HG03354 (cell line): ENCODE results near the gene SYT7.
"Not testable (repeated sequence)": the region's sequence is repeated elsewhere in the genome, so short reads cannot be mapped to it uniquely, and the experiment has no call there.

Experiments
- ATAC-seq: cut with Tn5 transposase; IDR thresholded peaks from one replicate; pipeline ENCODE4 v1.9.1; 2021; ENCODE audit warnings: mild to moderate bottlenecking; ENCODE audit not compliant: unreplicated experiment, poor library complexity, severe bottlenecking

SYT7 gene, protein sequence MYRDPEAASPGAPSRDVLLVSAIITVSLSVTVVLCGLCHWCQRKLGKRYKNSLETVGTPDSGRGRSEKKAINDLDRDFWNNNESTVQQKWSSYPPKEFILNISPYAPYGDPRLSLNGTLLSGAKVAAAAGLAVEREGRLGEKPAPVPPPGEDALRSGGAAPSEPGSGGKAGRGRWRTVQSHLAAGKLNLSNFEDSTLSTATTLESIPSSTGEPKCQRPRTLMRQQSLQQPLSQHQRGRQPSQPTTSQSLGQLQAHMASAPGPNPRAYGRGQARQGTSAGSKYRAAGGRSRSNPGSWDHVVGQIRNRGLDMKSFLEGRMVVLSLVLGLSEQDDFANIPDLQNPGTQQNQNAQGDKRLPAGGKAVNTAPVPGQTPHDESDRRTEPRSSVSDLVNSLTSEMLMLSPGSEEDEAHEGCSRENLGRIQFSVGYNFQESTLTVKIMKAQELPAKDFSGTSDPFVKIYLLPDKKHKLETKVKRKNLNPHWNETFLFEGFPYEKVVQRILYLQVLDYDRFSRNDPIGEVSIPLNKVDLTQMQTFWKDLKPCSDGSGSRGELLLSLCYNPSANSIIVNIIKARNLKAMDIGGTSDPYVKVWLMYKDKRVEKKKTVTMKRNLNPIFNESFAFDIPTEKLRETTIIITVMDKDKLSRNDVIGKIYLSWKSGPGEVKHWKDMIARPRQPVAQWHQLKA

GRCh38 chr11:61581030-61581928, at the start of gene SYT7:
Gene SYT7 (minus strand): TSS chr11:61581076. CDS start chr11:61580820, 256 bp downstream.
- peak; percentile 90 for ATAC-seq

DNA sequence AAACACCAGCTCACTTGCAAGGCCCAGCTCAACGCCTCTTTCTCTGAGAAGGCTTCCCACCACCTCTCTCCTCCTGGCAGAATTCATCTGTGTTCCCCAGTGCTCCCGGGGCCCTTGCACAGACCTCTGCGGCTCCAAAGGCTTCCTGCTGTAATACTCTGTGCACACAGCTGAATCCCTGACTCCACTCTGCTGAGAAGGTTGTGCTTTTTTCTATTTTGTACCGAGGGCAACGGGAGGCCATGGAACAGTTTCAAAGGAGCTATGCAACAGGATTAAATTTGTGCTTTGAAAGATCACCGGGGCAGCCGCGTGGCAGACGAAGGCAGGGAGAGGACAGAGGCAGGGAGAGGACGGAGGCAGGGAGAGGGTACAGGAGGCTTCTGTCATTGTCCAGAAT, 49.2 kb upstream of the SYT7 start:
- ATAC-seq = no peak

GRCh38 chr11:61629082-61629833, 48.4 kb upstream of the SYT7 start:
- no peak for ATAC-seq

DNA sequence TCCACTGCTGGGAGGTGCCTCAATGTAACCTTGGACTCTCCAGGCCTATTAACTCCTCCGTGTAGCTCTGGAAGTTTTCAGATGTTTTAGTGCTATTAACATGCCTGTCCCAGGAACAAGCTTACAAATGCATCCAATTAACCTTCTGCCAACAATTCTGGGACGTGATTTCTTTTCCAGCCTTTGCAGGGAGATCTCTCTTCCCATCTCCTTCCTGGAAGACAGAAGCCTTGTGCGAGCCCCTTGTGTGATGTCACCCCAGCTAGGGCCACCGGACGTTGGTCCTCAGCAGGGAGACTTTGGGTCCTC, 47.7 kb upstream of the SYT7 start:
- ATAC-seq = no peak

DNA sequence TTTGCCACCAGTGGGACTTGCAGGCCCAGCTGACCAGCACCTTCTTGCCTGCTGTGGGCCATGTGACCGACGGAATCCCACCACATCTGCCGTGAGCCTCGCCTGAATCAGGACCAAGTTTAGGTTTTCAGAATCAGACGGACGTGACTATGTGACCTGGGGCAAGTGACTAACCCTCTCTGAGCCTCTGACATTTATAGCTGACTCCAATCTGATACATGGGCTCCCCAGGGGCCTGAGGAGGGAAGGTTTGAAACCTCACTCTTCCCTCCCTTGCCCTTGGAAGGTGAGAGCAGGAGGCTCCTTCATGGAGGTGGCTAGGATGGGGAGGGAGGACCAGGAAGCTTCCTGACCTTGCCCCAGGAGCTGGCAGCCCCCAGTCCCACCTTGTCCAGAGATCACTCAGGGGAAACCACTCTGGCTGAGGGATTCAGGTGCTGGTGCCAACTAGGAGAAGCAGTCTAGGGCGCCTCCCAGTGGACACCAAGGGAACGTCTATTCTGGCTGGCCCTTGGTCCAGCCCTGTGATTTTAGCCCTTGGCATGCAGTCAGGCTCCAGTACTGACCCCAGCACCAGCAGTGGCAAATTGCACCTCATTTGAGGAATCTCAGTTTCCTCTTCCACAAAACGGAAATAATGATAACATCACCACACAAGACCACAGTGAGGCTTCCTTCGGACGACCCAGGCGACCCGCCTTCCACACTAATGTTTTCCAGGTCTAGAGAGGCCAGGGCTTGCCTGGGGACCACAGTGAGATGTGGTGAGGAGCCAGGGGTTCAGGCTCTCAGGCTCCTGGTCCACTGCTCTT, 47.2 kb upstream of the SYT7 start:
- ATAC-seq = no peak

GRCh38 chr11:61626580-61627380, 45.9 kb upstream of the SYT7 start:
- no peak for ATAC-seq

- ATAC-seq = no peak
Observed at GRCh38 chr11:61625525-61625924, 44.6 kb upstream of the SYT7 start.

DNA sequence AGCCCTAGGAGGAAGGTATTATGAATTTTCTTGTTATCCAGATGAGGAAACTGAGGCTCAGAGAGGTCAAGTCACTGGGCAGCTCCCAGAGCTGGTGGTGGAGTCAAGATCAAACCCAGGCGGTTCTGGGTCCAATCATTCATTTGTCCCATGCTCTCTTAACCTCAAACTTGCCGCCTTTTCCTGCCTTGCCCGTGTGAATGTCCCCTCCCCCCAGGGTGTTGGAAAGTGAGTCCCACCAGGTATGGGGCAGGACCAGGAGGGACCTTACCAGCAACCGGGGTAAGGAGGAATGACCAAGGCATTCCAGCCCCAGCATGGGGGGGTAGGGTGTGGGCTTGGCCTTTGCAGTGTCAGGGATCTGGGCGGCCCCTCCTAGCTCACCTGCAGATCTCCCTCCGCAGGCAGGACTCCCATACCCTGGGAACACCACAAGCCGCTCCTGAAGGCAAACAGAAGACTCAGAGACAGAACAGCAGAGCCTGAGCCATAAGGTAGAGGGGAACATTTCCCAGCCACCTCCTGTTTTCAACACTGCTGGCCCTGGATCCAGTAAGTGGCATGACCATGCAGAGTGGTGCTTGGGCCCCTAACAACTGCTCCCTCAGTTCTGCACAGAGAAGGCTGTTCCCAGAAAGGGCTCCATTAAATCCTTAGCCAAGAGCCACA, 41.2 kb upstream of the SYT7 start:
- ATAC-seq = no peak

GRCh38 chr11:61619471-61620226, 38.8 kb upstream of the SYT7 start:
- ATAC-seq = no peak

DNA sequence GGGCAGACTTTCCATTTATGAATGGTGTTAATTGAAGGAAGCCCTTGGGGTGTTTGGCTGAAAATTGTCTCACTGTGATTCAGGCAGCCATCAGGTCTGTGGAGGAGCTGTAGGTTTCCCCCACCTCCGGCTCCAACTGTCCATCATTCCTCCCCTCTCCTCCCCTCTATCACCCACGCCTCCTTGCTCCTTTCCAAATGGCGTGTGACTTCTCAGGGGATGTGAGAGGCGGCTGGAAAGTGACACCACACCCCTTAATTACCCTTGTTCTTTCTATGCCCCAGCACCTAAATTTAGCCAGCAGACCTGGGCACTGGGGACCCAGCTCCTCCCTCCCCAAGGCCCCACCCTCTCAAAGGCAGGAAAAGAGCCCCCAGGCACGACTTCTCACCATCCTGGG, 38.1 kb upstream of the SYT7 start:
- ATAC-seq = no peak

DNA sequence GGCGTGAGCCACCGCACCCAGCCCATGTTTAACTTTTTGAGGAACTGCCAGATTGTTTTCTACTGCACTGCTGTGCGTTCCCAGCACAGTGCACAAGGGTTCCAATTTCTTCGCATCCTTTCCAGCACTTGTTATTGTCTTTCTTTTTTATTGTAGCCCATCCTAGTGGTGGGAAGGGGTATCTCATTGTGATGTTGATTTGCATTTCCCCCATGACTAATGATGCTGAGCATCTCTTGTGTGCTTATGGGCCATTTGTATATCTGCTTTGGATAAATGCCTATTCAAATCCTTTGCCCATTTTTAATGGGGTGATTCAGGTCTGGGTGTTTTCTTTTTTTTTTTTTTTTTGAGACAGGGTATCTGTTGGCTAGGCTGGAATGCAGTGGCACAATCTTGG, 36.6 kb upstream of the SYT7 start:
- ATAC-seq = no peak

DNA sequence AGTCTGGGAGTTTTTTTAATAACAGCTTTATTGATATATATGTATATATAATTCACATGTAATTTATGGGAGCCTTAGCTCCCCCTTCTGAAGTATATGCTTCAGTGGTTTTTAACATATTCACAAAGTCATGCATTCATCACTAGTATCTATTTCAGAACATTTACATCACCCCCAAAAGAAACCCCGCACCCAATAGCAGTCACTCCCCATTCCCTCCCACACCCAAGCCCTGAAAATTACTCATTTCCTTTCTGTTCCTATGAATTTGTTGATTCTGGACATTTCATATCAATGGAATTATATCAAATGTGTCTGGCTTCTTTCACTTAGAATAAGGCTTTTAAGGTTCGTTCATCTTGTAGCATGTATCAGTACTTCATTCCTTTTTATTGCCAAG, 35.6 kb upstream of the SYT7 start:
- no peak for ATAC-seq

DNA sequence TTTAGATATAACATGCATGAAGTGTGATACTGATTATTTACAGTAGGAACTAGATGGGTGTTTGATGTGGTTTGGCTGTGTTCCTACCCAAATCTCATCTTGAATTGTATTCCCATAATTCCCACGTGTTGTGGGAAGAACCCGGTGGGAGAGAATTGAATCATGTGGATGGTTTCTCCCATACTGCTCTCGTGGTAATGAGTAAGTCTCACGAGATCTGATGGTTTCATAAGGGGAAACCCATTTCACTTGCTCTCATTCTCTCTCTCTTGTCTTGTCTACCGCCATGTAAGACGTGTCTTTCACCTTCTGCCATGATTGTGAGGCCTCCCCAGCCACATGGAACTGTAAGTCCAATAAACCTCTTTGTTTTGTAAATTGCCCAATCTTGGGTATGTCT, 33.9 kb upstream of the SYT7 start:
- not testable (repeated sequence) for ATAC-seq

DNA sequence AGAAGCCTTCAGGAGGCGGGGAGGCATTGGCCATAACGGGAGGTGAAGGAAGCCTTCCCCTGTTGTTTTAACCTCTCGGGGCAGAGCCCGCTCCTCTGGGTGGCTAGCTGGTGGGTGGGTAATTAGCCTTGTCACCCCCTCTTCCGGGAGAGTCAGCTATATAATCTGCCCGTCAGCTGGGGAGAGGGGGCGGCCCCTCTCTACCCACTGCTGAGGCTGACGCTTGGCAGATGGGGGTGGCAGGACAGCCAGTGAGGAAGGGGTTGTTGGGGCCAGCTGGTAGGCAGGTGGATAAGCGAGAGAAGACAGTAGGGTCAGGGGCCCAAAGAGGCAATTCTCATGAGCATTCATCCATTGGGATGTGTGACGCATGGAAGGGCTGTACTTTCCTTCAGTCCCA, 33.0 kb upstream of the SYT7 start:
- ATAC-seq = no peak

- no peak for ATAC-seq
Observed at GRCh38 chr11:61613051-61613450, 32.2 kb upstream of the SYT7 start.

- ATAC-seq = no peak
Observed at GRCh38 chr11:61611309-61611708, 30.4 kb upstream of the SYT7 start.

DNA sequence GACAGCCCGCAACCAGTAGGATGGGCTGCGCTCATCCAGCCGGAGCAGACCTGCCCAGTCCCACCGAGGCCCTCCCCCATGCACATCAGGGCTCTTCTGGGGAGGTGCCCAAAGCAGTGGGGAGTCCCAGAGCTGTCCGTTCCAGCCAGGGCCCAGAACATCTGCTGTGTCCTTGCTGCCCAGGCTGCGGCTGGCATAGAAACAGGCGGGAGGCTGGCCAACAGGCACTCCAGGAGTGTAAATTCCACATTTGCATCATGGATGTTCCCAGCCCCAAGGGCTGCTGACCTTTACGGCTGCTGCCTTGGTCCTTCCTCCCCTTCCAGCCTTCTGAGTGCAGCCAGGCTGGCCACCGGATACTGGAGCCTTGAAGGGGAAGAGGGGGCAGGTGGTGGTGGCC, 30.0 kb upstream of the SYT7 start:
- no peak for ATAC-seq
